GM18907 (cell line): ENCODE results near the gene FYN.
"Not testable (repeated sequence)": the region's sequence is repeated elsewhere in the genome, so short reads cannot be mapped to it uniquely, and the experiment has no call there.

ENCODE experiments used
- ATAC-seq: cut with Tn5 transposase; IDR thresholded peaks from one replicate; pipeline ENCODE4 v1.9.1; 2021; ENCODE audit warnings: mild to moderate bottlenecking, moderate library complexity; ENCODE audit not compliant: unreplicated experiment

Gene FYN

GRCh38 chr6:111687652-111688051 is 185.6 kb downstream of the FYN start:
- ATAC-seq = no peak

GRCh38 chr6:111686932-111687266 is 186.4 kb downstream of the FYN start:
- ATAC-seq = no peak

- ATAC-seq = no peak
Measured at GRCh38 chr6:111686249-111686931, 186.9 kb downstream of the FYN start.

- no peak for ATAC-seq
Measured at GRCh38 chr6:111685526-111685925, 187.7 kb downstream of the FYN start.

DNA sequence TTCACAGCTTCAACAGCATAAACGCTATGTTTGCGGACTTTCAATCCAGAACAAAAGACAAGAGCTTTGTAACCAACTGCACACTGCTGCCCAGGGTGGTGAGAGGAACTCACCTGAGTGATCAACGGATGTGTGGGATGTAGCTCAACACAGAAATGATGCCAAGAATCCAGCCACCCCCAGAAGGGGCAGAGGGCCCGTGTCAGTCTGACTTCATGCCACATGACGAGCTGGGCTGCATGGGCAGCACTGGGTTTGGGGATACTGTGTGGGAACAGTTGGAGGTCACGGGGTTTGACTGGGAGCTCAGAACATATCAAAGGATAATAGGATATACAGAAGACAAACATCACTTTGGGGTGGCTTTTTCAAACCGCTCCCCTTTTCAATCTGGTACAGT is 188.2 kb downstream of the FYN start:
- no peak for ATAC-seq

DNA sequence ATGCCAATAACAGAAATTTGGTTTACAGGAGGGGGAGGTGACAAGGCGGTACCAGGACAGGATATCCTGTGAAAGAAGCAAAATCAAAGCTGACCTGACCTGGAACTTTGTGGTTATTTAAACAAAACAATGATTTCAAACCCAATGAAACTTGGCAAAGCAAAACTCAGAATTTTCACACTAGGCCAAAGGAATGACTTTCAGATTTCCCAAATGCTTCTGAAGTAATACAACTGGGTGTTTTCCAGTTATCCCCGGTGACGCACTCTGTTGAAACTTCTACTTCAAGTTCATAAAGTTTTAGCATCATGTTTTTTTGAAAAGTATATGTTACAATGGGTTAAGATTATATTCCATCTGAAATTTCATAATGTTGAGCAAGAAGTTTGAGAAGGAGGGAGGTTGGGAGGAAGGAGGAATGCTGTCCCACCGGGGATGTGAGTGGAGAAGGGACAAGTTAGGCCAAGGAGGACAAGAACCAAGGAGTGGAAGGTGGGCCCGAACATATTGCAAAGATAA is 189.4 kb downstream of the FYN start:
- ATAC-seq = no peak

DNA sequence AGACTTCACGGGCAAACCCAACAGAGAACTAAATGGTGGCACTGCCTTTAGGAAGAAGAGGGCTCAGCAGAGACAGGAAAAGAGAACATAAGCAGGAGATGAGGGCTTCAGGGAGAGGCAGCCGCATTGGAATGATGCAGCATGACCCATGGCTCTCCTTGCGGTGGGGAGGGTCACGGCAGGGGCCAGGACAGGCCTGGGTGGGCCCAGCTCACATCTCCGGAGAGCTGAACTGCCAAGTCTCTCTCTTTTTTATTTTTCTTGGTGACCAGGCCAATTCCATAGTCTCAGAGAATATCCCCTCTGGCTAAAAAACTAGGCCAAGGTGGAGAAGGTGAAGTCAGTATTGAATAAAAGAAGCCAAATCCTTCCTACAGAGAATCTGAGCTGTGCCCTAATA is 190.1 kb downstream of the FYN start:
- ATAC-seq = no peak

GRCh38 chr6:111681860-111682259 is 191.4 kb downstream of the FYN start:
- no peak for ATAC-seq

GRCh38 chr6:111680811-111681609 is 192.2 kb downstream of the FYN start:
- not testable (repeated sequence) for ATAC-seq

DNA sequence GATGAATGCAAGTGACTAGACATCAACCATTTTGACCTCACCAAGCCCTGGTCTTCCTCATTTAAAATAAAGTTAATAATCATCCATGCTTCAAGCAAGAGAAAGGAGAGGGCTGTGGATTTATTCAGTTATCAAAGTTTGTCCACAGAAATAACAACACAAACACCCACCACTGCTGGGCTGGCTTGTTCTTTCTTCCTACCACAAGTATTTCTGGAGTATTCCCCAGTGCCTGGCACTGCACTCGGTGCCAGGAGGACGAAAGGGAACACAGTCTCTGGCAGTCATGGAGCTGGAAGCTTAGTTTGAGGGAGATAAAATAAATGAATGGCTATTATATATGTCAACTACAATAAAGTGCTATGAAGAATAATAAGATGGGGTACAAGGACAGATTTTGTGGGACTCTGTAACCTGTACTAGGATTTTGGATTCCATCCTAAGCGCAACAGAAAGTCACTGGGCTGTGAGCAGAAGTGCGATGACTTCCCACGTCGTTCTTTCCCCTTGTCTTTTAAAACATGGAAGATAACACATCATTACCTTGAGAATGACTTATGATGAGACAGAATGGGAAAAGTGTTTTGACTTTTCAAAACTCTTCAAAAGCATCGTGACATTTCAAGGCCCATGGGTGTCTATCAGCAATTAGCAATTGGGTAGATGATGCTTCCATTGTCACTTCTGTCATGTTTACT is 193.1 kb downstream of the FYN start:
- ATAC-seq = no peak

DNA sequence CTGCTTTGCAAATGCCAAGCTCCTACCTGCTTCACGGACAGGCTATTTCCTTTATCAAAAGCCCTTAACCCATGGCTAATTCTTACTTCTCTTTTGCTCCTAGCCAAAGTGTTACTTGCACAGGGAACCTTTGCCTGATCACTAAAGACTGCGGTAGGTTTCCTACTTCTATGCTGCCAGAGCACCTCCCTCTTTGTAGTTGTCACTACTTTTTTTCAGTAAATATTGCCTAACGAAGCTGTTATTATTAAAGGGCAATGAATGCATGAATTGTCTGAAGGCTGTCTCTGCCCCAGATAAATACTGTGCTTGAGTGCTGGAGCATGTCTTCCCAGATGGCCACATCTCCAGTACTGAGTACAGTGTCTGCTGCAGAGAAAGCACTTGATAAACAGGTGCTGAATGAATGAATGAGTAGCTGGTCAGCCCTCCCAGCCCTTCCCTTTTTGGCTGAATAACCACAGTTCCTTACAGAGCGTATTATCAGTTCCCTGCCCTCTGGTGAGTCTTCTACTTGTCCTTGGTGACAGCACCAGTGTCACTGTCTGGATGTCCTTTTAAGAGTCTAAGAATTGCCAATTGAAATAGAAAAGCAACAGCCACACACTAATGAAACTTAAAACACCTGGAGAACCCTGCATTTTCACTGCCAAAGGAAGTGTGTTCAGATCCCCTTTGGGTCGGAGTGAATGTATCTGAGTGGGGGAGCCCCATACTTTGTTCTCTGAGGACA is 194.0 kb downstream of the FYN start:
- no peak for ATAC-seq

DNA sequence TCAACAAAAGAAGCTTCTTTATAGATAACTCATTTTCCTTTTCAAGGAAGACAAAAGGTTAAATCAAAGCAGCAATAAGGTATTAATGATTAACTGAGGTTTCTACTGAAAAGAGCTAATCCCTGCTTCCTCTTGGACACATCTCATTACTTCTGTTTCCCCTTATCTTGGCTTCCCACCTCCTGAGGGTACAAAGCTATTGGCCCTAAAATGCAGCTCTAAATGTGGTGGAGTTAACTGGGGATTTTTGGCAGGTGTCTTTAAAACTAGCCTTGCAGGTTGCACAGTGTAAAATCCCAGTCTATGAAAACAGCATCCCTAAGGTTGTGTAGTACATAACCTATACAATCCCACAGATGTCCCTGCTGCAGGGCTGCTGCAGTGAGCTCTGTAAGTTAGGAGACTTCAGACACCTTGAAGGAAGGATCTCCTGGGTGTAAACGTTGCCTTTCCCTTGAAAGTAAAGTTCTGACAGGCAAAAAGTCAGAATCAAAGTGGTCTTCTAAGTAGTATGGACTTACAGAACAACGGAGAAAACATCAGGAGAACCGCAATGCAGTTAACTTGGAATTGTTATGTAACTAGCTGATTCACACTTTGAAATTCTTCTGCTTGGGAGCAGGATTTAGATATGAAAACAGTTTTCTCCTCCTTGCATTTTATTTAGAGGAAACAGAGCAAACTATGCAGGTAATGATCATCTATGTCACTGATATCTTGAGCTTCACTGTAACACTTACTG is 195.8 kb downstream of the FYN start:
- ATAC-seq = no peak

- no peak for ATAC-seq
Measured at GRCh38 chr6:111676383-111676782, 196.9 kb downstream of the FYN start.

- ATAC-seq = no peak
Measured at GRCh38 chr6:111674883-111675282, 198.4 kb downstream of the FYN start.

- ATAC-seq = no peak
Measured at GRCh38 chr6:111674413-111674812, 198.8 kb downstream of the FYN start.

DNA sequence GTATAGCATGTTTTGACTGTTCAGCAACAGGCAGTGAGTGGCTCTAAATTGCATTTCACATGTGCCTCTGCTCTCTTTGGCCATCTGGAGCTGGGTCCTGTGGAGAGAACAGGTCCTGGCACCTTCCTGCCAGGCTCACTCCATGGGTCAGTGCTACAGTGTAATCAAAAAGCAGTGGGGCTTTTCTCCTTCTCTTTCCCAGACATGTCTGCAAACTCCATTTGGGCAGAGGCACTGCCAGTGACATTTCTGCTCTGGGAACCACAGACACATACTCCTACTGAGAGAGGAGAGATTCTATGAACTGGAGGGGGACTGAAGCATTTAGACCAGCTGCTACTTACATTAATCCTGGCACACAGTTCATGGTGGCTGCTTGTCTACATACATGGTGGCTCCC is 199.3 kb downstream of the FYN start:
- ATAC-seq = no peak

DNA sequence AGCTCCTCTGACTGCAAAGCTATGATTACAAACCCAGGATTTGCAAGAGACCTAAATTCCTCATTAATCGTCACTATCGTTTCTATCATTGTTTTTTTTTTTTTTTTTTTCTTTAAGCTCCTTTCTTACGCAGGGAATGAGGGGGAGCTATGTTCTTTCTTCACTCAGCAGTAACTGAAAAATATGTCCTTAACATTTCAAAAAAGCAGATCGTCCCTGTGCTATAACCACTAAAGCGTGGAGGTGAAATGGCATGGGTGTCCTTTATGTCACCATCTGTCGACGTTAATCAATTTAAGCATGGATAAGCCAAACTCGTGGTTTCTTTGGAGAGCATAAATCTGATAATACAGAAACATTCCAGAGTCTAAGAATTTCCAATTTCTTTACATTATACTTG is 199.7 kb downstream of the FYN start:
- ATAC-seq = no peak

DNA sequence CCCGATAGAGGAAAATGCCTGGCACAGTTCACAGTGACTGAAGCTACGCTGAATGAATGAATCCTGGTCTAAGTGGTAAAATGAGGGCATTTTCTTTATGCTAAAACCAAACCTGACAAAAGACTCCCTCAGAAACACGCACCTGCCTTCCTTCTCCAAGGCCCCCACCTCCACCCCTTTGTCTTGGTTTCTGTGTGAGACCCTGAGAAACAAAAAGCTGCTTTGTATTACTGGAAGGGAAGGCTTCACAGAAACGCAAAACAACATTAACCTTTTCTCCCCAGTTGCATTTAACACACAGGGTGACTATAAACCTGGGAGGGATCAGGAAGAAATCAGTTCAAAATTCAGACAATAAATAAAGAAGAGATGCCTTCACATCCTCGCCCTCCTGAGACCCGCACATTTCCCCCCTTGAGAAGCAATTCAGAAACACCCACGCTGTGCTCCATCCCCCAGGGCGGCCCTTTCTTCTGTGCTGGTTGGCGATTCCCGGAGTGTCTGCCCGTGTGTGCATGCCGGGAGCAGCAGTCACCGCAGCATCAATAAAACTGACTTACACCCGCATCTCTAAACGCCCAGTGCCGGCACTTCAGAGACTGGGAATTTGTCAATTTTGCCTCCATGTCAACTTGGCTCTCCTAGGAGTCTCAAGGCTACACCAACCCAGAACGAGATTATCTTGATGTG is 200.3 kb downstream of the FYN start:
- no peak for ATAC-seq

DNA sequence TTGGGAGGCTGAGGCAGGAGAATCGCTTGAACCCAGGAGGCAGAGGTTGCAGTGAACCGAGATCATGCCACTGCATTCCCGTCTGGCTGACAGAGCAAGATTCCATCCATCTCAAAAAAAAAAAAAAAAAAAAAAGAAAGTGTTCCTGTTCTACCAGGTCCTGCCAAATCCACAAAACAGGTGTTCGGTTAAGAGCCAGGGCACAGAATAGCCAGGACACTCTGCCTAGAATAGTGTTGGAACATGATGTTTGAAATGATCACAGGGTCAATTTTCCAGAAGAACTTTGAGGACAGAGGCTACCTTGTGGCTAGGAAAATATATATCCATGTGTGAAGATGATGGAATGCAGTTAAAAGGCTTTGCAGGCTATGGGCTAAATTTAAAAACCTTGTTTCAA is 203.9 kb downstream of the FYN start:
- ATAC-seq = no peak

- no peak for ATAC-seq
Measured at GRCh38 chr6:111668410-111668809, 204.8 kb downstream of the FYN start.
